Esophagus muscularis mucosa (tissue), 3 donors: Measurements from ENCODE around the gene DNAH2.

Experiments
- CTCF ChIP-seq, 3 experiments: fragments of 200-600 bp in 2 of 3; fragments of 450-650 bp in 1 of 3; sonication (generic) in 2 of 3; IDR thresholded peaks; one replicate each; pipeline ENCODE4 v1.5.1; 2017 to 2019; ENCODE audit warnings: antibody characterized with exemption in 3 of 3, mild to moderate bottlenecking in 2 of 3, moderate library complexity in 1 of 3
- POLR2A ChIP-seq: fragments of 450-650 bp; IDR thresholded peaks from one replicate; pipeline ENCODE4 v1.6.1; 2017; ENCODE audit warnings: antibody characterized with exemption, moderate library complexity, mild to moderate bottlenecking, low read depth
- POLR2AphosphoS5 ChIP-seq, 2 donors: sonication (generic); formaldehyde crosslinking; IDR thresholded peaks; one replicate each; pipeline ENCODE4 v1.6.1; 2017; ENCODE audit warnings: antibody characterized with exemption in 2 of 2

DNA sequence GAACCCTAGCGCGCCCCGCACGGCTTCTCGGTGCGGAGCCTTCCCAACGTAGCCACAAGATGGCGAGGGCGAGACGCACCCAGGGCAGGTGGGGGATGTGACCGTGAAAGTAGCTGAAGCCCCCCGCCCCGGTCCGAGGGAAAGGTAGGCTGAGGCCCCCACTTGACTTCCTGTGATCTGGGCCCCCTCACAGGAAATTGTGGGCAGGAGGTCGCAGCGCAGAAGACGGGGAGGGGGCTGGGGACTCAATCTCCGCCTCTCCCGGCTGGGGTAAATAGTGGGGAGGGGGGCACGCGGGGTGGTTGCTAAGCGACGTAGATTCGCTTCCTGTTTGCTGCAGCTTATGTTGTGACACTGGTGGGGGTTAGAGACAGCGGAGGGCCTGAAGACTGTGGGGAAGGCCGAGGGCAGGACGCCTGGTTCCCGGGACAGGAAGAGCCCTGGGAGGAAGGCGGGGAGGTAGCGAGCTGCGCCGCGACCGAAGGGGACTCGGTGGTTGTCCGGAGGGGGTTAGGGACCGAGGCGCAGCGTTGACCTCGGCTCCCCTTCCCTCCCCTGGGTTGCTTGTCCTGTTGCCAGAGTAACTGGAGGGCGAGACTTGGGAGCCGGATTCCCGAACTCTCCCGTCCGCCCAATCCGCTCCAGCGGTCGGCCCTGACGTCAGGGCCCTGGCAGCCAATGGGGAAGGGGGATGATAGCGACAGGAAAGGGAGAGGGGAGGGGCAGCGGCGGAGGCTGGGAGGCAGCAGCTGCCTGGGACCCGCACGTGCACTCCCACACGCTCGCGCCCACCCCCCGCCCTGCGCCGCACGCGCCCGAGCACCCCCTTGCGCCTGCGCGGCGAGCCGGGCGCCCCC is 117.6 kb downstream of the DNAH2 start:
- TF ChIP-seq CTCF (IDR thresholded peaks at IDR 0.05) = peak; percentile 83 to 87 (median 85)
- TF ChIP-seq POLR2AphosphoS5 (IDR thresholded peaks at IDR 0.05) = peak; percentile 87 to 96
- TF ChIP-seq POLR2A = peak; percentile 77
